Stimulated activated CD8-positive, alpha-beta memory T cell treated with anti-CD3 and anti-CD28 coated beads, Interleukin-7, amount 100 ng/mL, for 48 hours (primary cell): ENCODE results near the gene BBOX1.

Experiments
- DNase-seq, 2 donors: peaks; one replicate each; pipeline ENCODE4 v3.0.0-alpha.2; 2020; ENCODE audit warnings: low read depth in 1 of 2; ENCODE audit errors: extremely low read depth in 1 of 2

BBOX1 gene

GRCh38 chr11:27025312-27025955, 15.2 kb upstream of the BBOX1 start:
- no peak for DNase-seq

- DNase-seq: no peak
Measured at GRCh38 chr11:27025957-27026733, 14.5 kb upstream of the BBOX1 start.

GRCh38 chr11:27028561-27028965, 12.1 kb upstream of the BBOX1 start:
- no peak for DNase-seq

GRCh38 chr11:27029966-27030365, 10.6 kb upstream of the BBOX1 start:
- DNase-seq: no peak

GRCh38 chr11:27031754-27032153, 8.9 kb upstream of the BBOX1 start:
- no peak for DNase-seq

- DNase-seq: no peak
Measured at GRCh38 chr11:27039873-27040272, 742 bp upstream of the BBOX1 start.

- DNase-seq: no peak
Measured at GRCh38 chr11:27041141-27041899, 705 bp downstream of the BBOX1 start.

GRCh38 chr11:27046956-27047355, 6.3 kb downstream of the BBOX1 start:
- no peak for DNase-seq

- DNase-seq: no peak
Measured at GRCh38 chr11:27052668-27053067, 12.1 kb downstream of the BBOX1 start.

- no peak for DNase-seq
Measured at GRCh38 chr11:27055065-27055682, 14.6 kb downstream of the BBOX1 start.

GRCh38 chr11:27057091-27057780, 16.6 kb downstream of the BBOX1 start:
- DNase-seq: no peak

- no peak for DNase-seq
Measured at GRCh38 chr11:27058456-27058855, 17.8 kb downstream of the BBOX1 start.

- no peak for DNase-seq
Measured at GRCh38 chr11:27059431-27059830, 18.8 kb downstream of the BBOX1 start.

GRCh38 chr11:27060816-27061460, 20.3 kb downstream of the BBOX1 start:
- DNase-seq: no peak

- no peak for DNase-seq
Measured at GRCh38 chr11:27061461-27061821, 20.8 kb downstream of the BBOX1 start.

- DNase-seq: no peak
Measured at GRCh38 chr11:27064086-27064485, 23.5 kb downstream of the BBOX1 start.

GRCh38 chr11:27075192-27075591, 34.6 kb downstream of the BBOX1 start:
- DNase-seq: no peak

GRCh38 chr11:27075655-27076054, 35.0 kb downstream of the BBOX1 start:
- DNase-seq: no peak

- DNase-seq: no peak
Measured at GRCh38 chr11:27076121-27076589, 35.5 kb downstream of the BBOX1 start.

GRCh38 chr11:27081056-27081455, 40.4 kb downstream of the BBOX1 start:
- no peak for DNase-seq
